NCI-H1092 (cell line): Measurements from ENCODE around the gene KCNK7.
A peak's percentile ranks its signal among the peaks of the same experiment; 100 is the strongest.

Source experiments
- DNase-seq: peaks from one replicate; lab custom pipeline; 2025; lab: John Stamatoyannopoulos, UW

The KCNK7 gene

GRCh38 chr11:65557280-65558001 is 38.2 kb downstream of the KCNK7 start:
- DNase-seq = no peak

- DNase-seq = no peak
These were observed 38.9 kb downstream of the KCNK7 start for GRCh38 chr11:65556470-65557279.

GRCh38 chr11:65555693-65556231 is 39.8 kb downstream of the KCNK7 start:
- no peak for DNase-seq

- no peak for DNase-seq
These were observed 40.7 kb downstream of the KCNK7 start for GRCh38 chr11:65554842-65555430.

GRCh38 chr11:65554057-65554818 is 41.4 kb downstream of the KCNK7 start:
- DNase-seq = no peak

- DNase-seq = no peak
These were observed 42.1 kb downstream of the KCNK7 start for GRCh38 chr11:65553301-65554001.

- DNase-seq = no peak
These were observed 43.1 kb downstream of the KCNK7 start for GRCh38 chr11:65552388-65552951.

- peak; percentile 83 for DNase-seq
These were observed 43.8 kb downstream of the KCNK7 start for GRCh38 chr11:65551572-65552387.

GRCh38 chr11:65549096-65549495 is 46.5 kb downstream of the KCNK7 start:
- no peak for DNase-seq

GRCh38 chr11:65548395-65548794 is 47.2 kb downstream of the KCNK7 start:
- DNase-seq = no peak

- DNase-seq = no peak
These were observed 48.0 kb downstream of the KCNK7 start for GRCh38 chr11:65547446-65548125.

- peak; percentile 84 for DNase-seq
These were observed 49.2 kb downstream of the KCNK7 start for GRCh38 chr11:65546217-65546958.

GRCh38 chr11:65545853-65546216 is 49.8 kb downstream of the KCNK7 start:
- DNase-seq = no peak
